Measurements from ENCODE around the gene SLC22A23. TPM values are rescaled to one million over a fixed set of nuclear protein-coding genes. Genes with fewer than 3 reads are reported as not detected.

Gene SLC22A23
- total RNA-seq, 2 experiments from 2014 or later: not detected

DNA sequence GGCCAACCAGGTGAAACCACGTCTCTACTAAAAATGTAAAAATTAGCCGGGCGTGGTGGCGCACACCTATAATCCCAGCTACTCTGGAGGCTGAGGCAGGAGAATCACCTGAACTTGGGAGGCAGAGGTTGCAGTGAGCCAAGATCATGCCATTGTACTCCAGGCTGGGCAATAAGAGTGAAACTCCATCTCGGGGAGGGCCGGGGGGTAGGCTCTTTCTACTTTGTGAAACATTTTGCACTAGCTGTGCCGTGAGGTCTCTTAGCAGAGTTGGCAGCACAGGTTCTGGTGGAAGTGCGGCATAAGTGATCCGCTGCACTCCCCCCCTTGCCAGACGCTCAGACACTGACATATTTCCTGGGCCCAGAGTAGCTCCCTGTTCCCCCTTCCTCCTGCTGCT is 173.6 kb downstream of the SLC22A23 start:
- BruUV-seq (replicated peaks): no TSS peak
- Histone ChIP-seq H3K9me3 (ENCODE audit: low read length) (no peaks in the 10 kb centered on the region), H3K9me2 (ENCODE audit: insufficient read depth, low read length) (no peaks in the 10 kb centered on the region), H3K4me1 (ENCODE audit: insufficient read depth, low read length, poor library complexity, severe bottlenecking) (no peaks in the 10 kb centered on the region), H3K4me3 (ENCODE audit: low read depth, low read length, poor library complexity, severe bottlenecking) (no peak overlapping the region), H2AFZ (ENCODE audit: low read length) (no peak overlapping the region), H3K4me2 (ENCODE audit: low read length) (no peak overlapping the region), H3K79me2 (ENCODE audit: insufficient read depth, low read depth, low read length) (no peaks in the 10 kb centered on the region), H4K20me1 (ENCODE audit: insufficient read depth, low read length) (0 out of 2 replicates have a peak, but pooled peaks cover 3% of the 10 kb centered on the region), H3K36me3 (ENCODE audit: insufficient read depth, low read length) (no peaks in the 10 kb centered on the region), H3K27ac (ENCODE audit: low read depth, low read length, poor library complexity, severe bottlenecking) (no peak overlapping the region)
- no peak for DNase-seq (ENCODE audit: low spot score)
- intact Hi-C loops (cut with micrococcal nuclease; ENCODE audit: unreplicated experiment): no loop called here
- CTCF ChIA-PET (ENCODE audit: unreplicated experiment): no interaction called here
- TF ChIP-seq EZH2phosphoT487 (IDR thresholded peaks at IDR 0.05; ENCODE audit: borderline replicate concordance, low read depth, low read length) (no peak), CTCF (conservative IDR thresholded peaks at IDR 0.05; ENCODE audit: low read length) (no peak)
- POLR2A ChIA-PET: no interaction called here

GRCh38 chr6:3282476-3283236 is 174.2 kb downstream of the SLC22A23 start:
- Histone ChIP-seq H4K20me1 (ENCODE audit: insufficient read depth, low read length) (0 out of 2 replicates have a peak, but pooled peaks cover 3% of the 10 kb centered on the region), H3K4me2 (ENCODE audit: low read length) (no peak overlapping the region)
- POLR2A ChIA-PET: interaction anchor here (0.7 to 1.5 kb wide), 2 partner anchors 8 to 37 kb away, joined by 3 read pairs; no protein-coding TSS in a partner anchor

More at GRCh38 chr6:3282476-3283236, 174.2 kb downstream of the SLC22A23 start:
- no peaks in the 10 kb centered on the region for H3K79me2 ChIP-seq (ENCODE audit: insufficient read depth, low read depth, low read length)
- intact Hi-C loops (cut with micrococcal nuclease; ENCODE audit: unreplicated experiment): no loop called here
- TF ChIP-seq EZH2phosphoT487 (IDR thresholded peaks at IDR 0.05; ENCODE audit: borderline replicate concordance, low read depth, low read length) (no peak), CTCF (conservative IDR thresholded peaks at IDR 0.05; ENCODE audit: low read length) (no peak)
- BruUV-seq (replicated peaks): no TSS peak
- no peak overlapping the region for H2AFZ ChIP-seq (ENCODE audit: low read length)
- H3K4me3 ChIP-seq (ENCODE audit: low read depth, low read length, poor library complexity, severe bottlenecking): no peak overlapping the region
- CTCF ChIA-PET (ENCODE audit: unreplicated experiment): no interaction called here
- no peaks in the 10 kb centered on the region for H3K9me2 ChIP-seq (ENCODE audit: insufficient read depth, low read length)
- no peak overlapping the region for H3K27ac ChIP-seq (ENCODE audit: low read depth, low read length, poor library complexity, severe bottlenecking)
- H3K36me3 ChIP-seq (ENCODE audit: insufficient read depth, low read length): no peaks in the 10 kb centered on the region
- H3K4me1 ChIP-seq (ENCODE audit: insufficient read depth, low read length, poor library complexity, severe bottlenecking): no peaks in the 10 kb centered on the region
- DNase-seq (ENCODE audit: low spot score): no peak
- no peaks in the 10 kb centered on the region for H3K9me3 ChIP-seq (ENCODE audit: low read length)
